GM19099 (cell line): ENCODE measurements around the gene UROC1.

Experiments
- POLR2A ChIP-seq: IDR thresholded peaks from 3 replicates; pipeline ENCODE4 v1.6.1; 2011; ENCODE audit warnings: low read depth; ENCODE audit not compliant: insufficient read length; ENCODE audit errors: extremely low read depth

UROC1 gene

GRCh38 chr3:126517291-126517951, at the start of gene UROC1:
Gene UROC1 (minus strand): TSS chr3:126517773. CDS start chr3:126517719, 54 bp downstream.
- TF ChIP-seq POLR2A = no peak

DNA sequence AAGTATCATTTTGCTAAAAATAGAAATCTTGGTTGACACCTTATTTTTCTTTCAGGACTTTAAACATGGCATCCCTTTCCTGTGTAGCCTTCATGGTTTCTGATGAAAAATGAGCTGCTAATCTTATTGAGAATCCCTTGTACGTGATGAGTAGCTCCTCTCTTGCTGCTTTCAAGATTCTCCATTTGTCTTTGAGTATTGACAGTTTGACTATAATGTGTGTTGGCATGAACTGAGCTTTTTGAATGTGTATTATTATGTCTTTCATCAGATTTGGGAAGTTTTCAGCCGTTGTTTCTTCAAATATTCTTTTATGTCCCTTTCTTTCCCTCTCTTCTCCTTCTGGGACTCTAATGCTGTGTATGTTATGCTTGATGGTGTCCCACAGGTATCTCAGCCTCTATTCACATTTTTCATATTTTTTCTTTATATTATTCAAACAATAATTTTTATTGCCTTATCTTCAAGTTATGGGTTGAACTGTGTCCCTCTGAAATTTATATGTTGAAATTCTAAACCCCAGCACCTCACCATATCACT, 45.2 kb upstream of the UROC1 start:
- TF ChIP-seq POLR2A = no peak

DNA sequence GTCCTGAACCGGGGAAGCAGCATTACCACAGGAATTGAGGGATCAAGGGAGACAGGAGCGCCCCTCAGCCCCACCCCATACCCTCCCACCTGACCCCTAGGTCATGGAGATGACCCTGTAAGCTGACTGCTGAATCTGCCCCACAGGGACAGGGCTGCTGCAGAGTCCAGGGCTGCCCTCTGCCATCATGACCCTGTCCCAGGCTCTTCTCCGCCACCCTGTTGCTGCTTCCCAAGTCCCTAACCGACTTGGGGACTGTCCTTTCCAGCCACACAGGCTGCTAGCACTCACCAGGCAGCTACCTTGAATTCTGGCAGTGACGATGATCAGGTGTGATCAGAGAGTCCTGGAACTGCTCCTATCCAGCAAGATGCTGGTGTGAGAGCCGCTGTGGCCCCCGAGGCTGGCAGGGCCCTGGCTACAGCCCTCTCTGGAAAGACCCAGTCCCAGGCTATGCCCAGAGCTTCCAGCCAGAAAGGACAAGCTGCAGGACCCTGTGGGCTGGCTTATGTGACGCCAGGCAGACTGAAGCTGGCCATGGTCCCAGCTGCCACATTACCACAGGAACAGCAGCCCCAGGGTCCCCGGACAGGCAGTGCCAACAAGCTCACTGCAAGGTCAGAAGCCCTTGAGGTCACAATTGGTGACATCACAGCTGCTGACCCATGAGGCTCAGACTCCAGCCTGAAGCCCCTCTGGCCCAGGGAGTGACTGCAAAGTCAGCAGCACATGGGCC, 40.9 kb upstream of the UROC1 start, which contains the start of gene C3orf22:
C3orf22 (minus strand) TSS at position 597 of the 736 bp plus-strand sequence. CDS start 5,542 bp downstream, outside the sequence.
- no peak for TF ChIP-seq POLR2A

DNA sequence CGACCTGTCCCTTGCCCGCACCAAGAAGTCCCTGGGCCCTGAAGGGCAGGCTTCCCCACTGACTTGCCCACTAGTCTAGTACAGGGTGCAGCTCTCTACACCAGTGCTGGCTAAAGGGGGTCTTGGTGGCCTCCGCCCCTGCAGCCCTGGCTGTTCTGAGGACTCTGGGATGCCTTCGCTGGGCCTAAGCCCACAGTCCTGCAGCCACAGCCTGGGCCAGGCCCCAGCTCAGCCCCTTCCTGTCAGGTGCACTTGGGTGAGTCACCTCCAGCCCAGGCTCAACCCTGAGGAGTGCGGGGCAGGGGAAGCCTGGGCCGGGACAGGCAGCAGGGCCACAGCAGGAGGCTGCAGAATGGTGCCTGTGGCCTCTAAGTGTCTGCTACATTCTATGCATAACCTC, 40.2 kb upstream of the UROC1 start:
- no peak for TF ChIP-seq POLR2A

DNA sequence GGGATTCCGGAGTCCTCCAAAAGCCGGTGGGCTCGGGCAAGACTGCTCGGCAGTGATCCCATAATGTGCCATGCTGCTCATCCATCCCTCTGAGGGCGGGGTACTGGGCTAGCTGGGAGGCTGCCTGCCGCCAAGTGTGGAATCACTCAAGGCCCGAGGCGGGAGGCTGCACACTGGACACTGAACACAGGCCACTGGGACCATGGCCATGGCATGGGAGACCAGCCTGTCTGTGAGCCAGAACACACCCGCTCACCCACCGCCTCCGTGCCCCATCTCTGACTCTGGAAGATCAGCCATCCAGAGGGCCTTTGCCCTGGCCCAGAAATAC, 39.8 kb upstream of the UROC1 start:
- no peak for TF ChIP-seq POLR2A

GRCh38 chr3:126556637-126557414, 39.3 kb upstream of the UROC1 start:
- no peak for TF ChIP-seq POLR2A

- no peak for TF ChIP-seq POLR2A
These were observed 38.4 kb upstream of the UROC1 start for GRCh38 chr3:126555795-126556636.

DNA sequence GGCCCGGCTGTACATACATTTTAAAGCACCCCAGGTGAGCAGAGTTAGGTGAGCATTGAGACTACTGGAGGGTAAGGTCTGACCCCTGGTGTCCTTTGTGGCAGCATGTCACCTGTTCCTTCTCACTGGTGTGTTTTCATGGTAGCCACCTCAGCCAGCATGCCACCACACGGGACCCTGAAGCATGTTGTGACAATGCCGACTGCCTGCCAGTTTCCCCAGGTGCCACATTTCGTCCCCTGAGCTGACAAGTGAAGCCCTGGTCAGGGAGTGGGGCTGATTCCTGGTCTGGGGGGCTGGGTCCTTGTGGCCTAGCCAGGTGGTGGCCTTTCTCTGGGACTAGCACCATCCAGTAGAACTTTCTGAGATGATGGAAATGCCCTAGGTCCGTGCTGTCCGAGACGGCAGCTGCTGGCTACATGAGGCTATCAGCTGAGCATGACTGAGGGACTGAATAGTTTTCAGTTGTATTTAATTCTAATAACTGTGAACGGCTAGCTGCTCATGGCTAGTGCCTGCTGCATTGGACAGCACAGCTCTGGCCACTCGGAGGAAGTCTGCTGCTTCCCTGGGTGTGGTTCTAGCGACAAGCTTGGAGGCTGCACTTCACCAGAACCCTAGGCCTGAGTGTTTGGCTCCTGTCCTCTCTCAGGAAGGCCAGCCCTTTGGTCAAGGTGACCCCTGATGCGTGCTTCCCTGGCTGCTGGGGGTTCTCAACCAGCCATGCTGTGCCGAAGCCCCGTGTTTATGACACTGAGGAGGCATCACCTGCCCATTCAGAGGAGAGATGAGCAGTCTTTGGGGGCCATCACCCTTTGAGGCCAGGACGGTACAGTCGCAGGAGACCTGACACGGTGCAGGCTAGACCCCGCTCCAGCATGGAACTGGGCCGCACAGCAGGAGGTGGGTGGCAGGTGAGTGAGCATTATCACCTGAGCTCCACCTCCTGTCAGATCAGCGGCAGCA, 37.3 kb upstream of the UROC1 start:
- no peak for TF ChIP-seq POLR2A

- TF ChIP-seq POLR2A = no peak
These were observed 35.9 kb upstream of the UROC1 start for GRCh38 chr3:126553284-126554084.

DNA sequence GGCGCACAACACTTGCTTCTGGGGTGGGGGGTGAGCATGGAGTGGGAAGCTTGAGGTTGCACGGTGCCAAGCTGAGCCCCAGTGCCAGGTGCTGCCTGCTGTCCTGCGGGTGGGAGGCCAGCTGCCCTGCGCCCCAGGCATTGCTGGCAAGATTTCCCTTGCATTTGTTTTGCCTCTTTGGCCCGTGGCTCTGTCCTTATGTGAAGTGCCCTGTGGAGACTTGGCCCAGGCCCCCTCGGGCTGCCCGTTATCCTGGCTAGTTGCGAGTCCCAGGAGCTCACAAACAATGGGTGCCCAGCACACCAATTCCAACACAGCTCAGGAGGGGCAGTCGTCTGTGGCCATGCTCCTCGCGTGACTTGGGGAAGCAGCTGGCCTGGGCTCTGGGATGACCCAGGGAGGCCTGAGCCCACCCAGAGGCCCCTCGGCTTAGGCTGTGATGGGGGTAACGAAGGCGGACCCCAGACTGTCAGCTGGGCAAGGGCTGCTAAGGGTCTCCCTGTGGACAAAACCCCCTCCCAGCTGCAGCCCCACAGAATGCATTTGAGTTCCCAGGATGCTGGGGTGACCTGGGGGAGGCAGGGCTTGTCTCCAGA, 35.2 kb upstream of the UROC1 start:
- TF ChIP-seq POLR2A = no peak

- TF ChIP-seq POLR2A = no peak
These were observed 34.5 kb upstream of the UROC1 start for GRCh38 chr3:126551839-126552687.
